GM18909 (cell line): Measurements from ENCODE around the gene CFAP100.
A peak's percentile ranks its signal among the peaks of the same experiment; 100 is the strongest.

ENCODE experiments used
- ATAC-seq: cut with Tn5 transposase; IDR thresholded peaks from one replicate; pipeline ENCODE4 v1.9.1; 2021; ENCODE audit warnings: mild to moderate bottlenecking; ENCODE audit not compliant: unreplicated experiment, poor library complexity

CFAP100 gene

GRCh38 chr3:126475413-126476114 lies 80.9 kb downstream of the CFAP100 start, which contains the start of gene ZXDC:
Gene ZXDC (minus strand): TSS chr3:126475891. CDS start chr3:126475865, 26 bp downstream.
- ATAC-seq = peak; percentile 89

GRCh38 chr3:126476166-126477060 lies 81.7 kb downstream of the CFAP100 start:
- ATAC-seq = peak; percentile 25

GRCh38 chr3:126477061-126477380 lies 82.3 kb downstream of the CFAP100 start:
- no peak for ATAC-seq

GRCh38 chr3:126478581-126479310 lies 84.0 kb downstream of the CFAP100 start:
- no peak for ATAC-seq

- ATAC-seq = no peak
These were observed 84.9 kb downstream of the CFAP100 start for GRCh38 chr3:126479642-126480041.

- ATAC-seq = no peak
These were observed 85.5 kb downstream of the CFAP100 start for GRCh38 chr3:126480206-126480605.

GRCh38 chr3:126480861-126481260 lies 86.2 kb downstream of the CFAP100 start:
- ATAC-seq = no peak

- ATAC-seq = no peak
These were observed 87.2 kb downstream of the CFAP100 start for GRCh38 chr3:126481808-126482502.

GRCh38 chr3:126482503-126483255 lies 88.0 kb downstream of the CFAP100 start:
- ATAC-seq = no peak

GRCh38 chr3:126483321-126483761 lies 88.6 kb downstream of the CFAP100 start:
- ATAC-seq = no peak

GRCh38 chr3:126484148-126484547 lies 89.4 kb downstream of the CFAP100 start:
- ATAC-seq = no peak

- no peak for ATAC-seq
These were observed 90.0 kb downstream of the CFAP100 start for GRCh38 chr3:126484662-126485061.

GRCh38 chr3:126485176-126485897 lies 90.6 kb downstream of the CFAP100 start:
- no peak for ATAC-seq

- ATAC-seq = no peak
These were observed 91.2 kb downstream of the CFAP100 start for GRCh38 chr3:126485956-126486355.
